Midbrain (tissue), 1 donor: ENCODE measurements around the gene DDTL.
A peak's percentile ranks its signal among the peaks of the same experiment; 100 is the strongest.
"Not testable (repeated sequence)": the region's sequence is repeated elsewhere in the genome, so short reads cannot be mapped to it uniquely, and the experiment has no call there.

ENCODE experiments used
- DNase-seq: peaks from one replicate; lab custom pipeline; 2025; lab: John Stamatoyannopoulos, UW

Gene DDTL

DNA sequence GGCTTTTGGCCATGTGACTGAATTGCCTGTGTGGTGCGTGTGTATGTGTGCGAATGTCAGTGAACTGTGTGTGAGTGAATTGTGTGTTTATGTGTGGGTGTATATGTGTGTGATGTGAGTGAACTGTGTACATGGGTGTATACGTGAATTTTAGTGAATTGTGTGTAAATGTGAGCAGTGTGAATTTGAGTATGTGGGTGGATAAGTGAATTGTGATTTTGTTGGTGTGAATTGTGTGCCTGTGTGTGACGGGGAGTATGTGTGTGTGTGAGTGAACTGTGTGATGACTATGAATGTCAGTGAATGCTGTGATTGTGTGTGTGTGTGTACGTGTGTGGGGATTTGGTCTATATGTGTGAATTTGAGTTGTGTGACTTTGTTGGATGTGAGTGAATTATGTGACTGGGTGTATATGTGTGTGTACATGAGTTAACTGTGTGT is 3.5 kb downstream of the DDTL start:
- no peak for DNase-seq

DNA sequence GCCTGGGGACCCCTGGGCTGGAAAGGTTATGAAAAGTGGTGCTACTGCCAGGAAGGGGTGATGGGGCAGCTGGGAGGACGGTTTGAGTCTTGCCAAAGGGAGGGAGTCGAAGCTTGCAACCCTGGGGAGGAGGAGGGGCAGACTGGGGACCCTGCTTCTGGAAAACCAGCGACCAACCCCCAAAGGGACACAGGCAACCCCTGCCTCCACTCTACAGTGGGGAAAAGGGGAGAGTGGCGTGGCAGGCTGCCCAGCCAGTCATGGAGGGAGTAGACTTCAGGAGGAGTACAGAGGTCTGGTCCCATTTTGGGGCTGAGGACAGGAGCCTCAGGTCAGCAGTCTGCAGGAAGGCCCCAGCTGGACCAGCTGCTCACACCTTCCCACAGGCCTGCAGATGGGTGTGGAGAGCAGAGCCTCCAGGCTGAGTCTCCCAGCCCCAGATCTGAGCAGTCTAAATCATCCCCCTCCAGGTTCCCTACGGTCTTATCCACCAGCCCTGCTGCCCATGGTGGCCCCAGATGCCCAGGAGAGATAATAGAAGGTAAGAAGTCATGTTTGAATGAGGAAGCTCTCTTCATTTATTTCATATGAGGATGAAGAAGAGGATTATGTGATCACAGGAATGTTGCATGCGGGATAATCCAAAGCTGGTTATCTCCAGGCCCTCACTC is 4.3 kb downstream of the DDTL start:
- DNase-seq = no peak

DNA sequence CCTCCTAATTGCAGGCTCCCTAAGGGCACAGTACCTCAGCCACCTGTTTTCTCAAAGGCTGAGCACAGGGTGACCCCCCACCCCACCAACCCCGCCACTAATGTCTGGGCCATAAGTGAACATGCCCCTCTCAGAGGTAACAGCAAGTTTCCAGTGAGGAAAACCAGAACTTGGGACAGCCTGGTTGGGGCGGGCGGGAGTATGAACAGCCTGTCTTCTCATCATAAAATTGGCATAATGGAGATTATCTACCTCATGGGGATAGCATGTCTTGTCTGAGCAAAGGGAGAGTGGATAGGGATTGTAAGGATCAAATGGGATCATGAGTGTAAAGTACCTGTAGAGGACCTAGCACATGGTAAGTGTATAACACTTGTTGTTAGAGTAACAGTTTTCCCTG is 5.2 kb downstream of the DDTL start:
- not testable (repeated sequence) for DNase-seq

DNA sequence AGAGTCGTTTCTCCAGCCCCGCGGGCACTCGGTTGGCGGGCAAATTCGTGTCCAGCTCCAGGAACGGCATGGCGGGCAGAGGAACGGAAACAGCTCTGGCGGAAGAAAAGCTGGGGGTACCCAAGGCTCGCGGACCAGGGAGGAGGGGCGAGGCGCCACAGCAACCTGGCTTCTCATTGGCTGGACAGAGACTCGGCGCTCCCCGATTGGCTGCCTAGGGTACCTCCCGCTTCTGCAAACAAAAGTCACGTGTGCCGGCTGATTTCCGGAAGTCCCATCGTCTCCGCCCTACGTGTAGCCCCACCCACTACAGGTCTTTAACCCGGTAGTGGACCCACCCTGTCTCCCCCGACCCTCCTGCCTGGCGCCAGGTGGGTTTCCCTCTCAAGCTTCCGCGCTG is 7.7 kb downstream of the DDTL start, which contains the start of gene DDT:
DDT (minus strand) TSS at position 97 of the 400 bp plus-strand sequence; CDS start at position 70, 27 bp downstream.
- not testable (repeated sequence) for DNase-seq

DNA sequence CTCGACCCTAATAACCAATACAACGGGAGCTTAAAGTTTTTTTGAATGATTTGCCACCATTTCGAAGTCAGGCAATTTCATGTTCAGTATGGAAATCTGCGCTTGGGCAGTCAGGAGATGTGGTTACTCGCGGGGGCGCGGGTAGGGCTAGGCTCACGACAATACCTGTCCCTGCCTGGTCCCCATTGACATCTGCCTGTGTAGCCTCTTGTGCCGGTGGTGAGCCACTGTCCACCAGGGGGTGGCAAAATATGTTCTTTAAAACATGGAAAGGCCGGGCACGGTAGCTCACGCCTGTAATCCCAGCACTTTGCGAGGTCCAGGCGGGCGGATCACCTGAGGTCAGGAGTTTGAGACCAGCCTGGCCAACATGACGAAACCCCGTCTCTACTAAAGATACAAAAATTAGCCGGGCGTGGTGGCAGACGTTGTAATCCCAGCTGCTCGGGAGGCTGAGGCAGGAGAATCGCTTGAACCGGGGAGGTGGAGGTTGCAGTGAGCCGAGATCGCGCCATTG is 8.2 kb downstream of the DDTL start:
- not testable (repeated sequence) for DNase-seq

DNA sequence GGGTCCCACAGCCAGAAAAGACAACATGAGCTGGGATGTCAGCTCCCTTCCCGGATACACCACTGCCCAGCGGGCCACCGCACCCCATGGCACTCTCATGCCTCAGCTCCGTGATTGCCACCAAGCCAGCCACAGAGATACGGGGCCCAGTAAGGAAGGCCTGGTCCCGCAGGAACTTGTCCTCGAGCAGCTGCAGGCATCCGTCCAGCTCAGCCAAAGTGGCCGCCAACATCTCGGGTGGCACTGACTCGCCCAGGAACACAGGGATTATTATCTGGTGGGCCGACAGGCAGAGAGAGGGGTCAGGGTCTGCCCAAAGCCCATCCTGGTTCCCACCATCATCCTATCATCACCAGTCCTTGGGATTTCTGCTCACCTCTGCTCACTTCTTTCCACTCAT is 10.6 kb downstream of the DDTL start:
- DNase-seq = not testable (repeated sequence)

DNA sequence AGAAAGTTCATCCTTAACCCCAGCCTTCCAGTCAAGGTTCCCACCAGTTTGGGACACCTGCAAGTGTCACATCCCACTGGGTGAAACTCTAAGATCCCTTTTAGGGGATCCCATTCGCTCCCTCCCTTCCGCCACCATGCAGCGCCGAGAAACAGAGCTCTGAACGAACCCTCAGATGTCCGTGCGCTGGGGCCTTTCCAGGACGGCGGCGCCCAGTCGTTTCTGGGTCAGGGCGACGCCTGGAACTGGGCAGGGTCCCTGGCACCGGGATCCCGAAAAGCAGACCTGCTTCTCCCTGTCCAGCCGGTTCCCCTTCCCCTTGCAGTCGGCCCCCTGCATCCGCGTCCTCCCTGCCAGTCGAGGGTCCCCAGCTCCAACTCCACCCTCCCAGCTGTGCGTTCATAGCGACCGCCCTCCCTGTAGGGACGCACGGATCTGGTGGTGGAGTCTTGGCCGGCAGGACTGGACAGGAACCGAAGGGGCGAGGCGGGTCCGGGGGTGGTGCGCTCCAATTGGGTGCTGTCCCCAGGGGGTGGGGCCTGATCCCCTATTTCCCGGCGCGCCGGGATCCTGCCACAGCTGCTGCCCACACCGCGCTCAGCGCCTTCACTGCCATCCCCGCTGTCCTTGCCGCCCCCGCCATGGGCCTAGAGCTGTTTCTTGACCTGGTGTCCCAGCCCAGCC is 13.0 kb downstream of the DDTL start, which contains the start of gene GSTT2:
GSTT2 (plus strand) TSS at position 578 of the 684 bp plus-strand sequence.
- not testable (repeated sequence) for DNase-seq

DNA sequence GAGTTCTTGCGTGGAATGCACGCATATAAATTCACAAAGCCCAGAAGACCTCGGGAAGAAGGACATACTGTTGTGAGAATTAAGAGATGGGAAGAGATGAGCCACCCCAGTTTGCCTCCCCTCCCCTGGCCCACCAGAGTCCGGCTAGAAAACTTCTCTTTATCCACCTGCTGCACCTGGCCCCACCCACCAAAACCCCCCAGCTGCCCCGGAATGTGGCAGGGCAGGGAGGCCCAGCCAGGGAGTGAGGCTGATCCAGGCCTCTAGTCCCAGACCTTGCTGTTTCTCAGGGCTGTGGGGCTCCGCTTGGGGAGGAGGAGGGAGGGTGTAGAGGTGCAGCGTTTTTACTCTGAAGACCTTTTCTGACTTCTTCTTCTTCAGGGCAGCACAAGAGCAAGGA is 13.9 kb downstream of the DDTL start:
- DNase-seq = not testable (repeated sequence)

DNA sequence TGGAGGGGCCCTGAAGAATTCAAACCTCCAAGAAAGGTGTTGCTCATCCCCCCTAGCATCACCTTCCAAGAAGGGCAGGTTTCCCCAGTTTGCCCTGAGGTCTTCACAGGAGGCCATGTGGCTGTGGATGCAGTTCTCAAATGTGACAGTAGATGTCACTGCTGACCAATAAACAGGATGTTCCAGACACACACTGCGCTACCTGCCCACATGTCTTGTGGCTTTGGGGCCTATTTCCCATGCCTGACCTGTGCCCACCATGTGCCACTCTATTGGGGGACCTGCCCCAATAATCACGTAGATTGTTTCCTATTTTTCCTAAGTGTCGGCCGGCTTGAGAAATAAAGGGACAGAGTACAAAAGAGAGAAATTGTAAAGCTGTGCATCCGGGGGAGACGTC is 17.7 kb downstream of the DDTL start:
- DNase-seq = peak; percentile 48

DNA sequence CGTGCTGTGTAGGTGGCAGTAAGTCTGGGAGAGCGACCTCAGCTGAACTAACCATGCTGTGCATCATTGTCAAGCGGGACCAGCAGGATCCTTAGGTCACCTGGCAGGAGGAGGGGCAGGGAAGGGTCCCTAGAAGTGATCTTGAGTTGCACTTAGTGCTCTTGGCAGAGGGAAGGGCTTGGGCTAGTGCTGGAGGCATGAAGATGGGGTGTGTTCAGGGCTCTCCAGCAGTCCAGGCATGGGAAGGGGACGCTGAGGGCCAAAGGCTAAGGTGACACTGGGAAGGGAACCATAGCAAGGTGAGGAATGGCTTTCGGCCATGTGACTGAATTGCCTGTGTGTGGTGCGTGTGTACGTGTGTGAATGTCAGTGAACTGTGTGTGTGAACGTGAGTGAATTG is 19.4 kb downstream of the DDTL start:
- not testable (repeated sequence) for DNase-seq

DNA sequence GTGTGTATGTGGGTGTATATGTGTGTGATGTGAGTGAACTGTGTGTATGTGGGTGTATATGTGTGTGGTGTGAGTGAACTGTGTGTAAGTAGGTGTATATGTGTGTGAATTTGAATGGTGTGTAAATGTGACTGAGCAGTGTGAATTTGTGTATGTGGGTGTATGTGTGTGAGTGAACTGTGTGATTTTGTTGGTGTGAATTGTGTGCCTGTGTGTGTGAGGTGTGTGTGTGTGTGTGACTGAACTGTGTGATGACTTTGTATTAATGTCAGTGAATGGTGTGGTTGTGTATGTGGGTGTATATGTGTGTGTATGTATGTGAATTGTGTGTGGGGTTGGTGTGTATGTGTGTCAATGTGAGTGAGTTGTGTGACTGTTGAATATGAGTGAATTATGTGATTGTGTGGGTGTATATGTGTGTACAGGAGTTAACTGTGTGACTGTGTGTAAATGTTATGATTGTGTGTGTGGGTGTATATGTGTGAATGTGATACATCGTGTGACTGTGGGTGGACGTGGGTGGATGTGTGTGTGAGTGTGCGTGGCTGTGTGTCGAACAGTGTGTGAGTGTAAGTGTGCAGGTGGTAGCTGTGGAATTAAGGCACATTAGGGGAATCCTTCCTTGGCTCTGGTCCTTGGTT is 20.0 kb downstream of the DDTL start:
- not testable (repeated sequence) for DNase-seq

DNA sequence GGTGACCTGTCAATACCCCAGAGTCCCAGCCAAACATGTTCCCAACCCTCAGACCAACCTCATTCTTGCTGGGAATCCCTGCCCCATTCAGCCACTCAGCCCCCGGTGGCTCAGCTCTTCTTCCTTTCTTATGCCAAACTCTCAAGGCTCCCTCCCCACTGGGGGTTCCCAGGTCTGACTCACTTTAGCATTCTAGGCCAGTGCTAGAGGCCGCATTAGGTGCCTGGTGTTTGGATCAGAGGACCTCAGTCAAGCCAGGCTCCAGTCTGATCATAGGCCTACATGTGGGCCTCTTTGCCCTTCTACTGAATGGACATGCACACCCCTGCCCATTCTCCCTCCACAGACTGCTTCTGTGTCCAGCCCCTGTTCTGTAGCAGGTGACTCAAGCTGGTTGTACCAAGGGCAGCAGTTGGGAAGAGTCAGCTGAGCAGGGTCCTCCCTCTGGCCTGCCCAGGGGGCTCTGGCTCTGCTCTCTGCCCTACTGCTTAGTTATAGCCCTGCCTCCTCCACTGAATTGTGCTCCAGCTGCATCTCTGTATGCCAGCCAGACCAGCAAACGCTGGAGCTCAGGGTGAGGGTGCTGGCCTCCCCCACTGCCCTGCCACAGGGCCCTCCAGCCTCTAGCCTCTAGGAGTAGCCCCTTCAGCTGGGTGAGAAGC is 23.0 kb downstream of the DDTL start:
- not testable (repeated sequence) for DNase-seq

DNA sequence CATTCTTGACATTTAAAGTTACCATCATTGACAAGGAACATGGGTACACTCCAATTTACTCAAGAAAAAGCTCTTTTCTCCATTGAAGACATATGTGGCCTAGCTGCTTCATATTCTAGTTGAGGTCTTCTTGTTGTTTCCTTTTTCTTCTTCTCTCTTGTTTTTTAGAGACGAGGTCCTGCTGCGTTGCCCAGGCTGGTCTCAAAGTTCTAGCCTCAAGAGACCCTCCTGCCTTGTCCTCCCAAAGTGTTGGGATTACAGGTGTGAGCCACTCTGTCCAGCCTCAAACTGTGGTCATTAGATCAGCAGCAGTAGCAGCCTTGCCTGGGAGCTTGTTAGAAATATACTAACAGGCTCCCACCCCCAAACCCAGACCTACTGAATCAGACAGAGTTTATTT is 26.4 kb downstream of the DDTL start:
- not testable (repeated sequence) for DNase-seq

DNA sequence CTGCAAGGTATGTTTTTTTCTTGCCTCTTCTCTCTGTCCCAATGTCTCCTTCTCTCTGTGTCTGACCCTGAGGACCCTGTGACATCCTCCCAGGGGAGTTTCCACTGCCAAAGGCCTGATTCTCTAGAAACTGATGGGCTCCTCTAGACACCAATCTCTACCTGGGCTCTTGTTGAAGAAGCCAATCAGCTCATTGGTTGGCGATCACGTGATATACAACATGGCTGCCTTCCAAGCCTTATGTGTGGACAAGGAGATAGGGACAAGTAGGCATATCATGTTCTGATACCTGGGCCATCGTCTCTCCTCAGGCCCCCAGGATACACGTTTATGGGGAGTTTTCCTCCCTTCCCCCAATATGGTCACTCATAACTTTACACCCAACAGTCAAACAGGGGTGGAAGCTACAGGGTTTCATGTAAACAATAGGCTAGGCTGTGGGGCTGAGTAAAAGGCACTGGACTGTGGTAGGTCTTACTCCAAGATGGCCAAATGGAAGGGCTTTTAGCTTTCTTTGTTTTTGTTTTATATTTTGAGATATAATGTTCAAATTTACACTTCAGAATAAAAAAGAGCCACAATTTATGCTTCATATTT is 27.0 kb downstream of the DDTL start:
- not testable (repeated sequence) for DNase-seq

DNA sequence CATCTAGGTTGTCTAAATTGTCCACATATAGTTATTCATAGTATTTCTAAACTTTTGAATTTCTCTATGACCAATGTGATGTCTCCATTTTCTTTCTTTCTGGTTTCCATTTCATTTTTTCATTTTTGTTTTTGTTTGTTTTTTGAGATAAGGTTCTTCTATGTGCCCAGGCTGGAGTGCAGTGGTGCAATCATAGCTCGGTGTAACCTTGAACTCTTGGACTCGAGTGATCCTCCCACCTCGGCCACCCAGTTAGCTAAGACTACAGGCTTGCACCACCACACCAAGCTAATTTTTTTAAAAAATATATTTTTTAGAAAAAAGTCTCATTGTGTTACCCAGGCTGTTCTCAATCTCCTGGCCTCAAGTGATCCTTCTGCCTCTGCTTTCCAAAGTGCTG is 30.4 kb downstream of the DDTL start:
- no peak for DNase-seq

DNA sequence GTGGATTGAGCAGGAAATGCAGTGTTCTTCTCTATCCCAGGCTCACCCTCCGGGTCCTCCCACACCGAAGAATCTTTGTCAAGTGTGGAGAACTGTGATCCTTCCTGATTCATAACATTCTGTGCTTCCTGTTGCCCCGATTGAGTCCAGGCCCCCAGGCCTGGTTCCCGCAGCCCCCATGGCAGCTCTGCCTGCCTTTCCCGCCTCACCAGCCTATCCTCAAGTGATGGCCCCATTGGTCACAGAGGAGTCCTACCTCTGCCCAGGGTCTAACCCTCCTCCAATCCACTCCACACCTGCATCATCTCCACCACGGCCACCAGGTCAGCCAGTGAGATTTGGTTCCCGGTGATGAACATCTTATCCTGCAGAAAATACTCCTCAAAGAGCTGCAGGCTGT is 33.1 kb downstream of the DDTL start:
- not testable (repeated sequence) for DNase-seq

DNA sequence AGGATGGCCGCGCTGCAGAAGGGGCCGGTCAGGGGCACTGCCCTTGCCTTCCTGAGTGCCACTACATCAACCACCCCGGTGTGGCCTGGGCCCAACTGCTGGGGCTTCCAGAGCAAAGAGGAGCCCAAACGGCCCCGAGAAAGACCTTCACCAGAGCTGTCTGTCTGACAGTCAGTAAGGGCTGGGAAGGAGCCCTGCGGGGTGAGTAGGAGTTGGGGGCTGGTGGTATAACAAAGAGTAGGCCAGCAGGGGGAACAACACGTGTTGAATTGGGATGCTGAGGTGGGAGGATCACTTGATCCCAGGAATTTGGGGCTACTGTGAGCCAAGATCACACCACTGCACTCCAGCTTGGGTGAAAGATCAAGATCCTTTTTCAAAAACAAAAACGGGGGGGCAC is 34.6 kb downstream of the DDTL start:
- DNase-seq = no peak

DNA sequence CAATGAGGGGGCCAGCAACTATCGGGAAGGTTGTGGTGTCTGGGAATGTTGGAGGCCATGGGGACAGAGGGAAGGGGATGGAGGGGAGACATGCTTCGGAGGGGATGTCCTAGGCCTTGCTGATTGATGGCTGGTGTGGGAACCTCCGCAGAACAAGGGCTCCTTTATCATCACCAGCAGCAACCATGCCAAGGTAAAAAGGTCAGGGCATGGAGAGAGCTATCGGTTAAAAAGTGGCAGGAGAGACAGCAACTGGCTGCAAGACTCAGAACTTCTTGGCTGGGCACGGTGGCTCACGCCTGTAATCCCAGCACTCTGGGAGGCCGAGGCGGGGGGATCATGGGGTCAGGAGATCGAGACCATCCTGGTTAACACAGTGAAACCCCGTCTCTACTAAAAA is 35.6 kb downstream of the DDTL start:
- DNase-seq = no peak

DNA sequence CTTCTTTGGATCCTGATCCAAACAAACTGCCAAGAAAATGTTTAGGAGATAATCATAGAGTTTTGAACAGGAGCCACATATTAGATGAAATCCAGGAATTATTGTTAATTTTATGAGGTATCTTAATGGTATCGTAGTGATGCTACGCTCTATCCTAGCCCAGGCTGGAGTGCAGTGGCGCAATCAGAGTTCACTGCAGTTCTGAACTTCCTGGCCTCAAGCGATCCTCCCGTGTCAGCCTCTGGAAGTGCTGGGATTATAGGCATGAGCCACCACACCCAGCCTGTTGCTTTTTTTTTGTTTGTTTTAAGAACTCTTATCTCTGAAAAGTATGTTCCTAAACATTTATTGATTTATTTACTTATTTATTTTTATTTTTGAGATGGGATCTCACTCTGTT is 36.2 kb downstream of the DDTL start:
- DNase-seq = no peak

DNA sequence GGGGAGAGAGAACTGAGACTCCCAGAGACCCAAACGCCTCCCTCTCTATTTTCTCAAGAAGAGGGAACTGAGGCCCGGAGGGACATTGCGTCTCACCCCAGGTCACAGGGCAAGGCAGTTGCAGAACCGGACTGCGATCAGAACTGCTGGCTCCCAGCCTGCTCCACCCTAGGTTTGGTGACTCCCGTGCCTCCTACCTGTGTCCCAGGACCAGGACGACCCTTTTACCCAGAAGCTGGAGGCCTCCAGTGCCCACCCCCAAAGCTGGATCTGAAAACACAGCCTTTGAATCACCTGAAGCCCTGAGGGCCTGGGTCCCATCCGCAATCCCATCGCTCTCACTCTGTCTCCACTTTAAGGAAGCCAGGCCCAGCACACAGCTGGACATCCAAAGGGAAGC is 37.2 kb downstream of the DDTL start:
- DNase-seq = no peak

DNA sequence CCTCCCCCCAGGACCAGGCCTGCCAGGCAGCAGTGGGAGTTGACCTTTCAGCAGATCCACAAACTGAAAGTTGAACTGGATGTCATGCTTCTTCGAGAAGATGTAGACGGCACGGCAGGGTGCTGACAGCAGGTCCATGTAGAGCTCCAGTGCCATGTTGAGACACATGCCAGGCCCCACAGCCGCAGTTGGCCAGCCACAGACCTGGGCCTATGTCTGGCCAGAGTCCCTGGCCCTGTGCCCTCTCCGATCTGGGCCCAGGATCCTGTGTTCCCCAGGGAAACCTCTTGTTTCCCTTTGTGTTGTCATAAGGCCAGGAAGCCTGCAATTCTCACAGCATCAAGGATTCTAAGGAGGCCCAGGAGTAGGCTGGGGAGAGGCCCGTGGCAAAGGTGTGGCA is 38.5 kb downstream of the DDTL start, which contains the start of gene GSTT4:
GSTT4 (minus strand) TSS at position 253 of the 400 bp plus-strand sequence; CDS start at position 156, 97 bp downstream.
- DNase-seq = peak; percentile 36
